Measurements from ENCODE around the gene FANCM.

- TF ChIP-seq CTCF (IDR thresholded peaks at IDR 0.05; ENCODE audit: low read length) (no peak), EZH2 (IDR thresholded peaks at IDR 0.05; ENCODE audit: borderline replicate concordance, low read length) (no peak)
Observed at GRCh38 chr14:45198551-45198950, 62.8 kb downstream of the FANCM start.
